Measurements from ENCODE around the gene STK32A.

The STK32A gene

GRCh38 chr5:147413266-147413665 lies 178.4 kb downstream of the STK32A start:
- DNase-seq (ENCODE audit: low read depth), result peak; percentile 86
- no peak for TF ChIP-seq CTCF (IDR thresholded peaks at IDR 0.05; ENCODE audit: low read depth, low read length, missing control alignments)
- in situ Hi-C loops (cut with HindIII; ENCODE audit: low sequenced_read_pairs), result no loop called here
- no peak overlapping the region for H3K4me3 ChIP-seq (ENCODE audit: low read depth, low read length)

GRCh38 chr5:147415651-147416050 lies 180.8 kb downstream of the STK32A start:
- no peak for TF ChIP-seq CTCF (IDR thresholded peaks at IDR 0.05; ENCODE audit: low read depth, low read length, missing control alignments)
- in situ Hi-C loops (cut with HindIII; ENCODE audit: low sequenced_read_pairs), result no loop called here
- H3K4me3 ChIP-seq (ENCODE audit: low read depth, low read length), result no peak overlapping the region
- DNase-seq (ENCODE audit: low read depth), result no peak

- peak; percentile 92 for DNase-seq (ENCODE audit: low read depth)
- TF ChIP-seq CTCF (IDR thresholded peaks at IDR 0.05; ENCODE audit: low read depth, low read length, missing control alignments), result no peak
- H3K4me3 ChIP-seq (ENCODE audit: low read depth, low read length), result no peak overlapping the region
- in situ Hi-C loops (cut with HindIII; ENCODE audit: low sequenced_read_pairs), result no loop called here
Observed at GRCh38 chr5:147417135-147417813, 182.4 kb downstream of the STK32A start.

- in situ Hi-C loops (cut with HindIII; ENCODE audit: low sequenced_read_pairs), result no loop called here
- DNase-seq (ENCODE audit: low read depth), result no peak
- H3K4me3 ChIP-seq (ENCODE audit: low read depth, low read length), result no peak overlapping the region
- no peak for TF ChIP-seq CTCF (IDR thresholded peaks at IDR 0.05; ENCODE audit: low read depth, low read length, missing control alignments)
Observed at GRCh38 chr5:147418613-147419012, 183.8 kb downstream of the STK32A start.

GRCh38 chr5:147426640-147427327 lies 192.0 kb downstream of the STK32A start:
- no peak for DNase-seq (ENCODE audit: low read depth)
- in situ Hi-C loops (cut with HindIII; ENCODE audit: low sequenced_read_pairs), result no loop called here
- no peak overlapping the region for H3K4me3 ChIP-seq (ENCODE audit: low read depth, low read length)
- no peak for TF ChIP-seq CTCF (IDR thresholded peaks at IDR 0.05; ENCODE audit: low read depth, low read length, missing control alignments)

- DNase-seq (ENCODE audit: low read depth), result no peak
- H3K4me3 ChIP-seq (ENCODE audit: low read depth, low read length), result no peak overlapping the region
- no peak for TF ChIP-seq CTCF (IDR thresholded peaks at IDR 0.05; ENCODE audit: low read depth, low read length, missing control alignments)
- in situ Hi-C loops (cut with HindIII; ENCODE audit: low sequenced_read_pairs), result no loop called here
Observed at GRCh38 chr5:147427521-147428401, 192.9 kb downstream of the STK32A start.
